PFSK-1 (cell line): ENCODE results near the gene TCHP.

ENCODE experiments used
- FOXP2 ChIP-seq: optimal IDR thresholded peaks from 2 replicates; pipeline ENCODE3; 2011; ENCODE audit warnings: borderline replicate concordance, control low read depth, inconsistent platforms; ENCODE audit not compliant: insufficient read depth; ENCODE audit errors: extremely low read length, extremely low read depth
- POLR2AphosphoS5 ChIP-seq: IDR thresholded peaks from 2 replicates; pipeline ENCODE4 v1.6.1; 2012; ENCODE audit warnings: low read depth, mild to moderate bottlenecking, control low read depth, low read length, moderate library complexity
- REST ChIP-seq, 2 experiments: IDR thresholded peaks; 2 replicates each; pipeline versions ENCODE4 v1.6.1 to v1.8.0; 2011 to 2012; ENCODE audit warnings: low read depth in 2 of 2, low read length in 2 of 2, control low read depth in 1 of 2, inconsistent platforms in 1 of 2, mild to moderate bottlenecking in 1 of 2, moderate library complexity in 1 of 2; ENCODE audit not compliant: insufficient read depth in 1 of 2
- SIN3A ChIP-seq: IDR thresholded peaks from 2 replicates; pipeline ENCODE4 v1.6.1; 2012; ENCODE audit warnings: mild to moderate bottlenecking, low read length, moderate library complexity, borderline replicate concordance; ENCODE audit not compliant: insufficient read depth
- TAF1 ChIP-seq: IDR thresholded peaks from 2 replicates; pipeline ENCODE4 v1.6.1; 2012; ENCODE audit warnings: low read length, control low read depth, borderline replicate concordance; ENCODE audit not compliant: insufficient read depth

TCHP gene

GRCh38 chr12:109961612-109962011 lies 61.5 kb downstream of the TCHP start:
- no peak for TF ChIP-seq REST (IDR thresholded peaks at IDR 0.05; ENCODE audit: insufficient read depth in 1 of 2, low read depth in 2 of 2, low read length in 2 of 2)
- no peak for TF ChIP-seq SIN3A
- no peak for TF ChIP-seq TAF1
- no peak for TF ChIP-seq POLR2AphosphoS5
- no peak for TF ChIP-seq FOXP2

DNA sequence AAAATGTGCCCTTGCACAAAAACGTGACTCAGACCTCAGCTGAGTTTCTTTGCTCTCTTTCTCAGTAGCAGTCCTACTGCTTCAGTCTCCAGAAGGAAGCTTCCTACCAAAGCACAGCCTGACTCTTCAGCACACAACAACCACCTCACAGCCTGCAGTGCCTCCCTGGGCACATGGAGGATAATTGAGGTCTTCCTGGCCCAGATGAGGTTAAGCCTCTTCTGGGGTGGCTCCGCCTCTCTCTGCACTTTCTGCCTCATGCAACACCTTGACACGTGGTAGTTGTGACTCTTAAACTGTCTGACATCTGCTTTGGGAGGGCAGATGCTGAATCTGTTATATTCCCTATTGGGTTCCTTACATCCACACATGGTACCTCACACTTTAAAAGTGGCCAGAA lies 62.3 kb downstream of the TCHP start:
- no peak for TF ChIP-seq FOXP2
- TF ChIP-seq SIN3A = no peak
- TF ChIP-seq REST (IDR thresholded peaks at IDR 0.05; ENCODE audit: insufficient read depth in 1 of 2, low read depth in 2 of 2, low read length in 2 of 2) = no peak
- no peak for TF ChIP-seq POLR2AphosphoS5
- TF ChIP-seq TAF1 = no peak

GRCh38 chr12:109963330-109963729 lies 63.3 kb downstream of the TCHP start:
- TF ChIP-seq TAF1 (no peak), POLR2AphosphoS5 (no peak), REST (IDR thresholded peaks at IDR 0.05; ENCODE audit: insufficient read depth in 1 of 2, low read depth in 2 of 2, low read length in 2 of 2) (no peak), SIN3A (no peak), FOXP2 (no peak)

DNA sequence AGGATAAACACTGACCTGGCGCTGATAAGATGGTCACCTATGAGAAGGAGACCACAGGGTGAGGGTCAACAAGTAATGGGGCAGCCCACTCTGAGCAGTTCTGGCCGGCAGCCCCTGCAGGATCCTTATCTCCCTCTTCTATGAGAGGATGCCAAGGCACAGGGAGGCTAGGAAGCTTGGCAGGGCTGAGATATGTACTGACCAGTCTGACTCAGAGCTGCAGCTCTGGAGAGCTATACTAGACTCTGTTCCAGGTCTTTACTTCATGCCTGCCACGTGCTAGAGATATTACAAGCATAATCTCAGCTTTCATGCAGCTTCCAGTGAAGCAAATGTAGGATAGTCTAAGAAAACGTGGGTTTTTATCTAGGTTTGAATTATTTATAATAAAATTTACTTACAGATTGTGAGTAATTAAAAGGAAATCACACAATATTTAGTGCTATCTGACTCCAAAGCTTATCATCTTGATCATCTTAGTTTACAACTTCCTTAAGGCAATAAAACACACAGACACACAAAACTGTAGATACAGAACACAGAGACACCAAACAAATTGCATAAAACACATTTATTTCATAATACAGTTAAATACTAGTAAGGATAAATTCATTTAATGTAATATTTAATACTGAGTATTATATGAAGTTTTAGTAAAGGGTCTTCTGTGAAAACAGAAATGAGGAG lies 63.8 kb downstream of the TCHP start:
- TF ChIP-seq FOXP2 (no peak), POLR2AphosphoS5 (no peak), SIN3A (no peak), REST (IDR thresholded peaks at IDR 0.05; ENCODE audit: insufficient read depth in 1 of 2, low read depth in 2 of 2, low read length in 2 of 2) (no peak), TAF1 (no peak)

GRCh38 chr12:109966546-109966945 lies 66.5 kb downstream of the TCHP start:
- TF ChIP-seq SIN3A (no peak), TAF1 (no peak), FOXP2 (no peak), POLR2AphosphoS5 (no peak), REST (IDR thresholded peaks at IDR 0.05; ENCODE audit: insufficient read depth in 1 of 2, low read depth in 2 of 2, low read length in 2 of 2) (no peak)
